HL-60/S4 treated with retinoic acid at 250 ng/mL for 4 days and 3 days (cell line): ENCODE results near the gene C5AR1.
"Not testable (repeated sequence)": the region's sequence is repeated elsewhere in the genome, so short reads cannot be mapped to it uniquely, and the experiment has no call there.

Experiments
- in situ Hi-C: fragments of 300-500 bp; cut with MboI; formaldehyde crosslinking; loops from 2 replicates; pipeline ENCODE4 v1.7.0; 2022; ENCODE audit warnings: low sequenced_read_pairs

C5AR1 gene

DNA sequence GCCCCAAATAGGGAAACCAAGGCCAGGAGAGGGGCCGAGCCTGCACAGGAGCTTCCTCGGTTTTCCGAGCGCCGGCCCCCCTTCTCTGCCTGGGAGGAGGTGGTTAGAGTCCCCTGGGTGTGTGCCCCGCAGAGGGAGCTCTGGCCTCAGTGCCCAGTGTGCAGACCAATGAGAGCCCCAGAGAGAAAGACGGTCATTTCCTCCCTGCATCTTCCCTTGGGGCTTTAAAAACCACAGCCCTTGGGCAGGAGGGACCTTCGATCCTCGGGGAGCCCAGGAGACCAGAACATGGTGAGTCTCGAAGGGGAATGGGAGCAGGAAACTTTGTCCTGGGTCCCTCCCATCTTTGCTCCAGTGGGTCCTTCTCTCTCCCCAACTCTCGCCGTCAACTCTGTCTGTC lies at the start of gene C5AR1:
Gene C5AR1 (plus strand): TSS at position 254 of the 400 bp plus-strand sequence. CDS start 35 bp downstream, at position 289.
- in situ Hi-C loops = no loop called here

GRCh38 chr19:47260476-47260875 lies 49.2 kb upstream of the C5AR1 start:
- in situ Hi-C loops = no loop called here

- in situ Hi-C loops = not testable (repeated sequence)
Observed at GRCh38 chr19:47261946-47262793, 47.5 kb upstream of the C5AR1 start.

DNA sequence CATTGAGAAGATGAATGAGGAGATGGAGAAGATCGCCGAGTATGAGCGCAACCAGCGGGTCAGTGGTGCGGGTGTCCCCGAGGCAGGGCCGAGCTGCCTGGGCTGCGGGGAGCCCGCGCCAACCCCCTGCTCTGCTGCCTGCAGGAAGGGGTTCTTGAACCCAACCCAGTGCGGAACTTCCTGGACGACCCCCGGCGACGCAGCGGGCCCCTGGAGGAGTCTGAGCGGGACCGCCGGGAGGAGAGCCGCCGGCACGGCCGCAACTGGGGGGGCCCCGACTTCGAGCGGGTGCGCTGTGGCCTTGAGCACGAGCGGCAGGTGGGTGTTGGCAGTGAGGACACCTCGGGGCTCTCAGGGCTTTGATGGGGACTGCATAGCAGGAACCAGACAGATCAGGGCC lies 45.0 kb upstream of the C5AR1 start:
- in situ Hi-C loops = no loop called here

- in situ Hi-C loops = no loop called here
Observed at GRCh38 chr19:47266401-47266941, 43.2 kb upstream of the C5AR1 start.

DNA sequence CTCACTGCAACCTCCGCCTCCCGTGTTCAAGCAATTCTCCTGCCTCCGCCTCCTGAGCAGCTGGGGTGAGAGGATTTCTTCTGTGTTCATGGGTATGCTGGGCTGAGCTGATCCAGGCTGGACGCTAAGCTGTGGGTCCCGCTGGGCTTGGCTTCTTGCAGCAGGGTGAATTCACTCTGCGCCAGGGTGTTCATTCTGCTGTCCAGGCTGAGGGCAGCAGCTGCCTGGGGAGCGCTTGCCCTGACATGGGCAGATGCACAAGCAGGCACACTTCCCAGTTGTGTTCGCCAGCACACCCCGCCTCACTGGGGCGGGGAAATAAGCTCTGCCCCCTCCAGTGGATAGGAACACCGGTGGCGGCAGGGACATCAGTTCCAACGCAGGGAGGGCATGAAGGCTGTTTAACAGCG lies 42.3 kb upstream of the C5AR1 start:
- in situ Hi-C loops = no loop called here

- in situ Hi-C loops = no loop called here
Observed at GRCh38 chr19:47268028-47268427, 41.6 kb upstream of the C5AR1 start.

GRCh38 chr19:47269596-47269995 lies 40.1 kb upstream of the C5AR1 start:
- in situ Hi-C loops = no loop called here

- in situ Hi-C loops = no loop called here
Observed at GRCh38 chr19:47270408-47270807, 39.3 kb upstream of the C5AR1 start.

GRCh38 chr19:47271949-47272348 lies 37.7 kb upstream of the C5AR1 start:
- in situ Hi-C loops = no loop called here

- in situ Hi-C loops = no loop called here
Observed at GRCh38 chr19:47272448-47273312, 37.0 kb upstream of the C5AR1 start.

GRCh38 chr19:47273313-47274070 lies 36.2 kb upstream of the C5AR1 start:
- in situ Hi-C loops = no loop called here

DNA sequence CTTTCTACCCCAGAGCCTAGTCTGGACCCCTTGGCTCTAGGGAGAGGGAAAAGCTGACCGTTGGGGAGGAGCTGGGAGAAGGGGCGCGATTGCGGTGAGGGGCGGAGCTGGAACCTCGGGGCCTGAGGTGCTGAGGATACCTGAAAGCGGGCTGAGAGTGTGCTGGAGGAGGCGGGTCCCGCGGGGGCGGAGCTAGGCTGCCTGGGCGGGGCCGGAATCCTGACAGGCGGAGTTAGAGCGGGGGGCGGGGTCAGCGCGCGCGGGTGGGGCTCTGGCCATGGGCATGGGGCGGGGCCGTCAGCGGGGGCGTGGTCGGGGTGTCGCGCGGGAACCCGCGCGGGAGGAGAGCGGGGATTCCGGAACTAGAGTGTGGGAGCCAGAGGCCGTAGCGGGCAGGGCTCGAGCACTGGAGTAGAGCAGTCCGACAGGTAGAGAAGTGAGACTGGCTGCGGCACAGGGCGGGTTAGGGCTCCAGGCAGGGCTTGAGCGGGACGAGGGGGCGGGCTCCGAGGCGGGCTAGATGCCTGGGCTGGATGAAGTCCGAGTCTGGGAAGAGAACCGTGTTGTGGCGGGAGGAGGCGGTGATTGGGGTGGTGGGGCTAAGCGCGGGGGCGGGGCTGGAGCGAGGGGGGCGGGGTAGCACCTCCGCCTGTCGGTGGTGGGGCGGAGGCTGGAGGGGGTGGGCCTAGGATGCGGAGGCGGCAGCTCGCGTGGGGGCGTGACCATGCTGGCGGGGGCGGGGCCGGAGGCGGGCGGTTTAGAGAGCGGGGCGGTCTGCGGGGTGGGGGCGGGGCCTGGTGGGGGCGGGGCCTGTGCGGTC lies 35.4 kb upstream of the C5AR1 start, which contains the start of gene INAFM1:
Gene INAFM1 (plus strand): TSS at position 815 of the 820 bp plus-strand sequence. CDS start 35 bp downstream, outside the sequence.
- in situ Hi-C loops = no loop called here

DNA sequence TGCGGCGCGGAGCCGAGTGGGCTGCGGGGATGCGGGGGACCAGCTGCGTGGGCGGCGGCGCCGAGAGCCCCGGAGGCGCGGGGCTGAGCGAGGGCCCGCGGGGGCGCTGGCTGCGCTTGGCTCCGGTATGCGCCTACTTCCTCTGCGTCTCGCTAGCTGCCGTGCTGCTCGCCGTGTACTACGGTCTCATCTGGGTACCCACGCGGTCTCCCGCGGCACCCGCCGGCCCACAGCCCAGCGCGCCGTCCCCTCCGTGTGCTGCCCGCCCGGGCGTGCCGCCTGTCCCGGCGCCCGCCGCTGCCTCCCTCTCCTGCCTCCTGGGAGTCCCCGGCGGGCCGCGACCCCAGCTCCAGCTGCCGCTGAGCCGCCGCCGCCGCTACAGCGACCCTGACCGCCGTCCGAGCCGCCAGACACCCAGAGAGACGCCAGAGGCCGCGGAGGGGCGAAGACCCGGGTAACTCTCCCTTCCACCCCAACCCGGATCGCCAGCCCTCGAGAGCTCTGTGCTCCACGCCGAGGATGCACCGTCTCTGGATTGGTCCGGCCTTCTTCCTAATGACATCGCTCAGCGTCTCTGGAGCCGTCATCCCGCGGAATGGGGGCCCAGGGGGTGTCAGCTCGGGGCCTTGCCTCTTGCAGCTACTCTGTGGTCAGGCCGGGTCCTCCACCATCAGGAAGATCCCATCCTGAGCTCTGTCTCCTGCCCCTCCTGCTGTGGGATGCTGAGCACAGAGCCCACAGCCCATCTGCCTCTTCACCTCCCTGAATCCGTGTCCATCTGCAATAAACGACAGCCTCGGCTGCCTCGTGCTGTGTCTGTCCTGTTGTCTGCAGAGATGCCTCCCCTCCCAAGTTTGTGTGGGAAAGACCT lies 34.5 kb upstream of the C5AR1 start:
- in situ Hi-C loops = loop anchor here (25.0 kb wide), 1 partner anchor 437 kb away; the partner anchor contains the start of gene EHD2

DNA sequence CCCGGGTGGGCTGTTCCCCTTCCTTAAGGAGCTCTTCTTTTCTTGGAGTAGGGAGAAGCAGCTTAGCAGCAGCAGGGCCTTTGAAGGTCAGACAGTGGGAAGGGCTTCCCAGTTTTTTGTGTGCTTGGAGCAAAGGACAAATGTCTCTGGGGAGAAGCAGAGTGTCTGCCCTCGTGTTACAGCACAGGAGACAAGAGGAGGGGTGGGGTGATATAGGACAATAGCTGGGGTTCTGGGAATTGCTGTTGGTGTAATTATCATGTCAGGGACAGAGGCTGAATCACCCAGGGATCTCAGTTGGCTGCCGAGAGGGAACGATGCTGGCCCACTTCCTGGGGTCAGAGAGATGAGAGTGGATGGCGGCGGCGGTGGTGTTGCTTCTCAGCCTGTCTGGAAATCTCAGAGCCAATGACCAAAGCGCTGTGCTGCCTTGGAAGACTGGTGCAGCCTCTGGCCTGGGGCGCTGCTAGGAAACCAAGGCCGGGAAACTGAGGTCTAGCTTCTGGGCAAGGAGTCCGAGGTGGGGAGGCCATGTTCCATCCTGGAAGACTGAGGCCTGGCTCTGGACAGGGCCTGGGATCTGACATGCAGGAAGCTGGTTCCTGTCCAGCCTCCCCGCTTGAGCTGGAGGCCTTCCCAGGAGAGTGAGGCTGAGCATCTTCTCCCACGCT lies 33.7 kb upstream of the C5AR1 start:
- in situ Hi-C loops = loop anchor here (25.0 kb wide), 1 partner anchor 436 kb away; the partner anchor contains the start of gene EHD2

DNA sequence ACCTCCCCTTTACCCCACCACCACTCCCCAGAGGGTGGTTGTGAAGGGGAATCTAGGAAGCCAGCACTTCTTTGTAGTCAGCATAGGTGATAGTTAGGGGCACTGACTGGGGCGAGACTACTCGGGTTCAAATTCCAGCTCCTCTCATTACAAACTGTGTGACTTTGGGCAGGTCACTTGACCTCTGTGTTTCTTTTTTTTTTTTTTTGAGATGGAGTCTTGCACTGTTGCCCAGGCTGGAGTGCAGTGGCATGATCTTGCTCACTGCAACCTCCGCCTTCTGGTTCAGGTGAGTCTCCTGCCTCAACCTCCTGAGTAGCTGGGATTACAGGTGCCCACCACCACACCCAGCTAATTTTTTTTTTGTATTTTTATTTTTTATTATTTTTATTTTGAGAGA lies 33.1 kb upstream of the C5AR1 start:
- in situ Hi-C loops = loop anchor here (25.0 kb wide), 1 partner anchor 436 kb away; the partner anchor contains the start of gene EHD2

DNA sequence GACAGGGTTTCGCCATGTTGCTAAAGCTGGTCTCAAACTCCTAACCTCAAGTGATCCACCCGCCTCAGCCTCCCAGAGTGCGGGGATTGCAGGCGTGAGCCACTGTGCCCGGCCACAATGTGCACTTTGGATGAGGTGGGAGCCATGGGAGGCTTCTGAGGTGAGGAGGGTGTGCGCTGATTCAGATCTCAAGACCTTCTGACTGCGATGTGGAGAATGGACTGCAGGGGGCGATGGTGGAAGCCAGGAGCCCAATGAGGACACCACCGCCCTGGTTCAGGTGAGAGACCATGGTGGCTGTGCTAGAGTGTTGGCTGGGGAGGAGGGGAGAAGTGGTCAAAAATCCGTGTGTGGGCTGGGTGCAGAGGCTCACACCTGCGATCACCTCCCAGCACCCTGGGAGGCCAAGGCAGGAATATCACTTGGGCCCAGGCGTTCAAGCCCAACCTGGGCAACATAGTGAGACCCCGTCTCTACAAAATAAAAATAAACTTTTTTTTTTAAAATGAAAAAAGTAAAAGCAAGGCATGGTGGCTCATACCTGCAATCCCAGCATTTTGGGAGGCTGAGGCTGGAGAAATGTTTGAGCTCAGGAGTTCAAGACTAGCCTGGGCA lies 29.4 kb upstream of the C5AR1 start:
- in situ Hi-C loops = loop anchor here (25.0 kb wide), 1 partner anchor 432 kb away; the partner anchor contains the start of gene EHD2
